GM12872 (cell line): ENCODE measurements around the gene SIX4.

Source experiments
- CTCF ChIP-seq: IDR thresholded peaks from 3 replicates; pipeline ENCODE4 v1.5.1; 2011; ENCODE audit warnings: low read depth, mild to moderate bottlenecking, low read length, moderate library complexity; ENCODE audit not compliant: insufficient read depth

The SIX4 gene

DNA sequence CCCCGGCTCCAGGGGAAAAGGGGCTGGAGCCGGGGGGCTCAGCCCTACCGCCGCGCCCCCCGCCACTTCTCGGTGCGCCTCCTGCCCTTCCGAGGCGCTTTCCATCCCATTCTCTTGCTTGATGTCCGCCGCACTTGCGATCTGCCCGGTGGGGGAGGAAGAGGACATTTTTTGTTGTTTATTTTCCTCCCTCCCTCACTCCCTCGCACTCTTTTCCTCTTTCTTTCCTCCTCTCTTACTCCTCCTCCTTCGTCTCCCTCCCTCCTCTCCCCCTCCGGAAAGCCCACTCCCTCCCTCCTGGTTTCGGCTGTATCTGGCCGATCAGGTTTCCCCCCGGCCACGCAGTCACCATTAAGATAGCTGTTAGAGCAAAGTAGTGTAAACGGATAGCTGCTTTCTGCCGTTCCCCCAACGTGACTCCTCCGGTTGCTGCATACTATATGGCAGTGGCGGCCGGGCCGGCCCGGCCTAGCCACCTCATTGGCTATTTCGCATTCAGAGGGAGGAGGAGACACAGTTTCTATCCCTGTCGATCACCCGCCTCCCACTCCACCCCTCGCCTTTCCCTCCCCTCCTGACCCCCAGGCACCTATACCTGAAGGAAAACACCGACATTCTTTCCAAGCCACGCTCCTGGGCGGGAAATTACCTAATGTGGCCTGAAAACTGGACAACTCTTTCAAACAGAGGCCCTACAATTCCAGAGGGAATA lies at the start of gene SIX4:
TSS of gene SIX4 (minus strand) at position 445 of the 712 bp plus-strand sequence. CDS start at position 168, 277 bp downstream.
- no peak for TF ChIP-seq CTCF

- TF ChIP-seq CTCF, result no peak
These were observed 49.4 kb upstream of the SIX4 start for GRCh38 chr14:60773558-60773957.

GRCh38 chr14:60771117-60771516 lies 47.0 kb upstream of the SIX4 start:
- TF ChIP-seq CTCF, result no peak

DNA sequence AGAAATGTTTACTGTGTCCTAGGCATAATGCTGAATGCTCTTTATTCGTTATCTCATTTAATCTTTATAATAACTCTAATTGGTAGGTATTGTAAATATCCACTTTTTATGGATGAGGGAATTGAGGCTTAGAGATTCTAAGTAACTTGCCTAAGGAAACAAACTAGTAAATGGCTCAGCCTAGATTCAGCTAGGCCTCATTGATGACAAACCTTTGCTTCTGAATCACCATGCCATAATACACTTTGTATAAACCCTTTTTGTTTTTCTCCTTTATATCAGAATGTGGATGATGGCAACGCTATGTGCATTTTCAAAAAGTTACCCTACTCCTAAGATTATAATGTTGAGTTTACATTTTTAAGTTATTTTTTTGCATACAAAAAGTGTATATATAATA lies 44.5 kb upstream of the SIX4 start:
- TF ChIP-seq CTCF, result no peak

DNA sequence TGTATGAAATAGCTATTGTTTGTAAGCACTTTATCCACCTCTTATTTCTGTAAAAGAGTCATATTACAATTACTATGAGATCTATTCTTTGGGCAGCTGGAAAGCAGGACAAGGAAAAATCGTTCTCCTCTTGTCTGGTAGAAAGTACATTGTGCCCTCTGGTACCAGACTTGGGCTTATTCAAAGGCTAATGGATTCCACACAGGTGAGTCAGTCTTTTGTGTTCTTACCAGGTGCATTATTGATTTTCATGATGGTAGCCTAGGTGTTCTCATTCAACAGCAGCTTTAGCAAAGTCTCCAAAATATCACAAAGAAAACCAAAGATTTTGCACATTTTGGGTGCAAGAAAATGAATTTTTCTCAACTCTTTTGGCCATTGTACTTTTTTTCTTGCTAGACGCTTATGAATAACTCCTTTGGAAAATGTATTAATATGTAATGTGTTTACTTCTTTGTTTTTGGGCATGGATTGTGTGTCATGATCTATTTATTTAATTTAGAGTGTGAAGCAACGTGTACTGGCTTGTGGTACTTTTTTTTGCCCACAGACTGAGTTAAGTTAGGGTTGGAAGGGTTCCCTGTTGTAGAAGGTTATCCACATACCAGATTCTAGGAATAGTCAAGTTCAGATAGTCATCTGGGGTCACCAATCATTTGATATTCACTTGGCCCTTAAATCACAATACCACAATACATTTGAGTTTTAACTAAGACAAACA lies 36.7 kb upstream of the SIX4 start:
- TF ChIP-seq CTCF, result no peak

DNA sequence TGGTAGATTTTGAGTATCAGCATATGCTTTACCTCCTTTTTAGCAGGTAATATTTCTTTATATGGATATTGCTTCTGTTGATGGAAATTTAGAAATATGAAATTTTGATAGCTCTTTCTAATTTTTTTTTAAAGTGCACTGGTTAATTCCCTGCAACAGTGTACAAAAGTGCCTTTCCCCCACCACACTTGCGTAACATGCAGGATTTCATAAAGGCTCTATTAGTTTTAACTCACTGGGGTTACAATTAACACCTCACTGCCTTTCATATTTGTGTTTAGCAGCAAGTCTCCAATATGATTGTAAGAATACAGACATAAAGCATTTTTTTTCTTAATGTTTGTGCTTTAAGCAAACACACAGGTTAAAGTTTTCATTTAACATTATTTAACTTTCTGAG lies 36.1 kb upstream of the SIX4 start:
- TF ChIP-seq CTCF, result no peak

GRCh38 chr14:60758885-60759284 lies 34.7 kb upstream of the SIX4 start:
- no peak for TF ChIP-seq CTCF
